ENCODE data around the gene FBXO3.

Gene FBXO3

DNA sequence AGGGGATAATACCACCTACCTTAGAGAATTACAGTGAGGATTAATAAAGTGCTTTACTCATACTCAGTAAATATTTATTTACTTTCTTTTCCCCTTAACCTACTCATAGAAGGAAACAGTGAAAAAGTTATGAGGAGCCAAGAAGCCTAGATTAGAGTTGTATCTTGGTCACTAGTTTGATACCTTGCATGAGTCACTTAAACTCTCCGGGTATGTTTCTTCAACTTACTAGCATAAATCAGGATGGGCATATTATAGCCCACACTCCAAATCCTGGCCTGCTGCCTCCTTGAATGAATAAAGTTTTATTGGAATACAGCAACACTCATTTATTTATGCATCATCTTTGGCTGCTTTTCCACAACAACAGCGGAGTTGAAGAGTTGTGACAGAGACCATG, 8.2 kb downstream of the FBXO3 start:
- TF ChIP-seq SIN3A (IDR thresholded peaks at IDR 0.05; ENCODE audit: borderline replicate concordance, insufficient read depth, low read length) (no peak), FOXP2 (optimal IDR thresholded peaks at IDR 0.05; ENCODE audit: borderline replicate concordance, extremely low read depth, extremely low read length, insufficient read depth) (no peak), POLR2AphosphoS5 (IDR thresholded peaks at IDR 0.05; ENCODE audit: low read depth, low read length) (no peak), TAF1 (IDR thresholded peaks at IDR 0.05; ENCODE audit: borderline replicate concordance, insufficient read depth, low read length) (no peak)
- TF ChIP-seq, protein P1, sequence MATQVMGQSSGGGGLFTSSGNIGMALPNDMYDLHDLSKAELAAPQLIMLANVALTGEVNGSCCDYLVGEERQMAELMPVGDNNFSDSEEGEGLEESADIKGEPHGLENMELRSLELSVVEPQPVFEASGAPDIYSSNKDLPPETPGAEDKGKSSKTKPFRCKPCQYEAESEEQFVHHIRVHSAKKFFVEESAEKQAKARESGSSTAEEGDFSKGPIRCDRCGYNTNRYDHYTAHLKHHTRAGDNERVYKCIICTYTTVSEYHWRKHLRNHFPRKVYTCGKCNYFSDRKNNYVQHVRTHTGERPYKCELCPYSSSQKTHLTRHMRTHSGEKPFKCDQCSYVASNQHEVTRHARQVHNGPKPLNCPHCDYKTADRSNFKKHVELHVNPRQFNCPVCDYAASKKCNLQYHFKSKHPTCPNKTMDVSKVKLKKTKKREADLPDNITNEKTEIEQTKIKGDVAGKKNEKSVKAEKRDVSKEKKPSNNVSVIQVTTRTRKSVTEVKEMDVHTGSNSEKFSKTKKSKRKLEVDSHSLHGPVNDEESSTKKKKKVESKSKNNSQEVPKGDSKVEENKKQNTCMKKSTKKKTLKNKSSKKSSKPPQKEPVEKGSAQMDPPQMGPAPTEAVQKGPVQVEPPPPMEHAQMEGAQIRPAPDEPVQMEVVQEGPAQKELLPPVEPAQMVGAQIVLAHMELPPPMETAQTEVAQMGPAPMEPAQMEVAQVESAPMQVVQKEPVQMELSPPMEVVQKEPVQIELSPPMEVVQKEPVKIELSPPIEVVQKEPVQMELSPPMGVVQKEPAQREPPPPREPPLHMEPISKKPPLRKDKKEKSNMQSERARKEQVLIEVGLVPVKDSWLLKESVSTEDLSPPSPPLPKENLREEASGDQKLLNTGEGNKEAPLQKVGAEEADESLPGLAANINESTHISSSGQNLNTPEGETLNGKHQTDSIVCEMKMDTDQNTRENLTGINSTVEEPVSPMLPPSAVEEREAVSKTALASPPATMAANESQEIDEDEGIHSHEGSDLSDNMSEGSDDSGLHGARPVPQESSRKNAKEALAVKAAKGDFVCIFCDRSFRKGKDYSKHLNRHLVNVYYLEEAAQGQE (IDR thresholded peaks at IDR 0.05; ENCODE audit: insufficient read depth in 1 of 2, low read depth in 2 of 2, low read length in 2 of 2) = no peak

DNA sequence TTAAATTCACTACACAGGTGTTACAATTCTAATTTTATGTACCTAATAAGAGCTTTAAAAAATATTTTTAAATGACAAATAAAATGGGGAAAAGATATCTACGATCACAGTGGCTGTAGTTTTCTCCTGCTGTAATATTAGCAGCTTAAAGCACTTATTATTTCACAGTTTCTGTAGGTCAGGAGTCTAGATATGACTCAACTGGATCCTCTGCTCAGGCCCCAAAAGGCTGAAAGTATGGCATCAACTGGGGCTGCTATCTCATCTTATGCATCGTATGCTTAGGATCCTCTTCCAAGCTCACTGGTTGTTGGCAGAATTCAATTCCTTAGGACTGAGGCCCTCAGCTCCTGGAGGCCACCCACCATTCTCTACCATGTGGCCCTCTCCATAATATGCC, 12.8 kb downstream of the FBXO3 start:
- TF ChIP-seq POLR2AphosphoS5 (IDR thresholded peaks at IDR 0.05; ENCODE audit: low read depth, low read length) (no peak), SIN3A (IDR thresholded peaks at IDR 0.05; ENCODE audit: borderline replicate concordance, insufficient read depth, low read length) (no peak), FOXP2 (optimal IDR thresholded peaks at IDR 0.05; ENCODE audit: borderline replicate concordance, extremely low read depth, extremely low read length, insufficient read depth) (no peak), TAF1 (IDR thresholded peaks at IDR 0.05; ENCODE audit: borderline replicate concordance, insufficient read depth, low read length) (no peak)
- TF ChIP-seq, protein P1 (IDR thresholded peaks at IDR 0.05; ENCODE audit: insufficient read depth in 1 of 2, low read depth in 2 of 2, low read length in 2 of 2) = no peak

DNA sequence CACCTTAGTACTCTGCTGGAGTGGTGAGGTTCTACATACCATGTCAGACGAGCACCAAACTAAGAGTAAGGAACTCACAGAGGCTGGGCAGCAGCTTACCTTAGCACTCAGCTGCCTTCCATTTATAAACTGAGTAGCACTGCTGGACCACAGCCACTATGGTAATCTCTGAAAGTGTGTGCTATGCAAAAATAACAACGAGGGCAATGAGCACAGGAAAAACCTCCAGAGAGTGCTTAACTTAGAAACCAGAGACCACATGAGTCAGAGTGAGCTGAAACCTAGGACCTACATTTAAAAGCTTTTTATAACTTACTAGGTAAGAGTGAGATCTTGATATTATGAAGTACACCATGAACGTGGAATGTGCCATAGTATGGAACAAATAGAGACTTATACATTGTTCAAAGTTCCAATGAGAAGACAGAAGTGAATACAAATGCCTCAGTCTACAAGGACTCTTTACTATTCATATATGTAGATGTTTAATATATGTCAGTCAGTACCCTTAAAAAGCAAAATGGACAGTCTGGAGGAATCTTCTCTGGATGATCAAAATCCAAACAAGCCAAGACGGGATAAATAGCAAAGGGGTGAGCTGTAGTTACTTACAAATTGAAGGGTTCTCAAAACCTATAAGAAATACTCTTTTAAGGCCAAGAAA, 20.9 kb downstream of the FBXO3 start:
- TF ChIP-seq POLR2AphosphoS5 (IDR thresholded peaks at IDR 0.05; ENCODE audit: low read depth, low read length) = no peak
- no peak for TF ChIP-seq FOXP2 (optimal IDR thresholded peaks at IDR 0.05; ENCODE audit: borderline replicate concordance, extremely low read depth, extremely low read length, insufficient read depth)
- TF ChIP-seq TAF1 (IDR thresholded peaks at IDR 0.05; ENCODE audit: borderline replicate concordance, insufficient read depth, low read length) = no peak
- TF ChIP-seq, protein P1 (IDR thresholded peaks at IDR 0.05; ENCODE audit: insufficient read depth in 1 of 2, low read depth in 2 of 2, low read length in 2 of 2) = no peak
- no peak for TF ChIP-seq SIN3A (IDR thresholded peaks at IDR 0.05; ENCODE audit: borderline replicate concordance, insufficient read depth, low read length)

DNA sequence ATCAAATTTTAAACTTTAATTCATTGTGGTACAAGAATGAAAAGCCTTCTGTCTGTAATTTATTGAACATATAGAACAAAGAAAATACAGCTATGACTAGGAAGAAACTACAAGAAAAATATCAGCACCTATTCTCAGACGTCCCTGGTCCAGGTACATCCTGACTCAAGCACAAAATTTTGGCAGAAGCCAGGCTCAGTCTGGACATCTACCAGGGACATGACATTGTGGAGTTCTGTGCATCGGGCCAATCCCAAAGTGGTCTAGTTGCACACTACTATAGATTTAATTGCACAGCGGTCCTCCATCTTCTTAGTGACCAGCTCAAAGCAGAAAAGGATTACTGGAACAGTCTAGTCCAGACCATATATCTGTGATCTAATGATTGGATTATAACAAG, 22.4 kb downstream of the FBXO3 start:
- TF ChIP-seq POLR2AphosphoS5 (IDR thresholded peaks at IDR 0.05; ENCODE audit: low read depth, low read length) (no peak), FOXP2 (optimal IDR thresholded peaks at IDR 0.05; ENCODE audit: borderline replicate concordance, extremely low read depth, extremely low read length, insufficient read depth) (no peak), SIN3A (IDR thresholded peaks at IDR 0.05; ENCODE audit: borderline replicate concordance, insufficient read depth, low read length) (no peak), TAF1 (IDR thresholded peaks at IDR 0.05; ENCODE audit: borderline replicate concordance, insufficient read depth, low read length) (no peak)
- TF ChIP-seq, protein P1 (IDR thresholded peaks at IDR 0.05; ENCODE audit: insufficient read depth in 1 of 2, low read depth in 2 of 2, low read length in 2 of 2) = no peak
